GM10248 (cell line): ENCODE data around the gene AKAP13.

Experiments
- CTCF ChIA-PET: fragments of 300-600 bp; sonication (Branson Sonifier 250); formaldehyde crosslinking; extraction: SDS; loops from one replicate; lab custom pipeline; 2021; ENCODE audit warnings: antibody characterized with exemption; lab: Yijun Ruan, JAX
- POLR2A ChIA-PET: fragments of 350-650 bp; sonication (Branson Sonifier 250); formaldehyde crosslinking; extraction: SDS; loops from one replicate; lab custom pipeline; 2020; ENCODE audit warnings: antibody characterized with exemption; lab: Yijun Ruan, JAX
- DNase-seq: peaks from one replicate; pipeline ENCODE4 v3.0.0; 2012; ENCODE audit errors: extremely low spot score
- TF ChIP-seq, protein P1 (sequence below): IDR thresholded peaks from 2 replicates; pipeline ENCODE4 v1.5.1; 2012; ENCODE audit warnings: mild to moderate bottlenecking, low read depth; ENCODE audit errors: extremely low read depth, missing control alignments, control extremely low read depth

Gene AKAP13

DNA sequence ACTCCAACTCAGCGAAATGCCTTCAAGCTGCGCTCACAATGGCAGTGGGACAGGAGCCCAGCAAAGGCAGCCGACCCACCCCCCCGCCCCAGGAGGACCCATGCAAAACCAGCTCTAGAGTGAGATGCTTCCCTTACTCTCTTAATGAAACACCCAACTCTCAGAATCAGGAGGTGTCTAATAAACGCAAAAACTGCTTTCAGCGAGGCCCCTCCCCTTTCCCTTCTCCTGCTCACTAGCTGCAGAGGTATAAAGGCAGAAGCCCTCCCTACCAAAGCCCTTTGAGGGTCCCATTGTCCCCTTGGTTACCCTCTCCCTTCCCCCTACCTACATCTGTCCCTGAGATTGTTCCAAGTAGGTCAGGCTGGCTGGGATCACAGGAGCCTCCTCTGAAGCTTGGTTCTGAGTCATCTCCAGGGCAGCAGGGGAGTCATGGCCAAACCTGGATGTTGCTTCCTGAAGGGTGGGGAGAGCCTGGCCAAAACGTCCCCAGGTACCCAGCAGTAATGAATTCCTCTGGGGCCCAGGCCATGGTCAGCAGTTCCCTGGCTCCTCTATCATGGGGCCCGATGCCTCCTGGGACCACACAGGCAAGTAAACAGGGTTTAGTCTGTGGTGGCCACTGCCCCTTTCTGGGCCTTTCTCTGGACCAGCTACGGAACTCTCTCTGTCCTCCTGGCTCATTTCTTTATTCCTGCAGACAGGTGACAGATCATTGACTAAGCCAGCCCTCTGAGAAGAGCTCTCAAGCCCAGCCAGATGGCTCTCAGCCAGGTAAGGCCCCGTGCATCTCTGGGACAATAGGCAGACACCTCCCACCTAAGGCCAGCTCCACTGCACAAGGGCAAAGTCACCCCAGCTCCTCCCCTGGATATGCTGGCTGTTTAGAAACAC, 405.7 kb downstream of the AKAP13 start:
- TF ChIP-seq, protein P1, sequence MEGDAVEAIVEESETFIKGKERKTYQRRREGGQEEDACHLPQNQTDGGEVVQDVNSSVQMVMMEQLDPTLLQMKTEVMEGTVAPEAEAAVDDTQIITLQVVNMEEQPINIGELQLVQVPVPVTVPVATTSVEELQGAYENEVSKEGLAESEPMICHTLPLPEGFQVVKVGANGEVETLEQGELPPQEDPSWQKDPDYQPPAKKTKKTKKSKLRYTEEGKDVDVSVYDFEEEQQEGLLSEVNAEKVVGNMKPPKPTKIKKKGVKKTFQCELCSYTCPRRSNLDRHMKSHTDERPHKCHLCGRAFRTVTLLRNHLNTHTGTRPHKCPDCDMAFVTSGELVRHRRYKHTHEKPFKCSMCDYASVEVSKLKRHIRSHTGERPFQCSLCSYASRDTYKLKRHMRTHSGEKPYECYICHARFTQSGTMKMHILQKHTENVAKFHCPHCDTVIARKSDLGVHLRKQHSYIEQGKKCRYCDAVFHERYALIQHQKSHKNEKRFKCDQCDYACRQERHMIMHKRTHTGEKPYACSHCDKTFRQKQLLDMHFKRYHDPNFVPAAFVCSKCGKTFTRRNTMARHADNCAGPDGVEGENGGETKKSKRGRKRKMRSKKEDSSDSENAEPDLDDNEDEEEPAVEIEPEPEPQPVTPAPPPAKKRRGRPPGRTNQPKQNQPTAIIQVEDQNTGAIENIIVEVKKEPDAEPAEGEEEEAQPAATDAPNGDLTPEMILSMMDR: no peak
- POLR2A ChIA-PET: interaction anchor here (0.7 kb wide), 1 partner anchor 24 kb away, joined by 3 read pairs; no protein-coding TSS in a partner anchor
- CTCF ChIA-PET: interaction anchor here (1.2 to 1.5 kb wide), 2 partner anchors 33 to 55 kb away, joined by 3 read pairs; no protein-coding TSS in a partner anchor
- no peak for DNase-seq

DNA sequence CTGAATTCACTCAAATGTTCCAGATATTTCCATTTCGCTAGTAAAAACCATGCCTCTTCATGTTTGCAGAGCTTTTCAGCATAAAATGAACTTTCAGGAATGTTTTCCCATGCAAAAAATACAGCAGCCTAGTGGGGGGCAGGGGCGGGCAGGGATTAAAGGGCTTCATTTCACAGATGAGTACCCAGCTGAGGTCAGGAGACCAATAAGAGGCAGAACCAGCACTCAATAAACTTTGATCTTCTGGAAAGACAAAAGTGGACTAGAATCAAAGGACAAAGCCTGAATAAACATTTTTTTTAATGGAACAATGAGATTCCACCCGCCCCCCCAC, 406.3 kb downstream of the AKAP13 start:
- POLR2A ChIA-PET: no interaction called here
- DNase-seq: no peak
- TF ChIP-seq, protein P1: no peak
- CTCF ChIA-PET: interaction anchor here (1.2 to 1.5 kb wide), 2 partner anchors 34 to 54 kb away, joined by 3 read pairs; no protein-coding TSS in a partner anchor

DNA sequence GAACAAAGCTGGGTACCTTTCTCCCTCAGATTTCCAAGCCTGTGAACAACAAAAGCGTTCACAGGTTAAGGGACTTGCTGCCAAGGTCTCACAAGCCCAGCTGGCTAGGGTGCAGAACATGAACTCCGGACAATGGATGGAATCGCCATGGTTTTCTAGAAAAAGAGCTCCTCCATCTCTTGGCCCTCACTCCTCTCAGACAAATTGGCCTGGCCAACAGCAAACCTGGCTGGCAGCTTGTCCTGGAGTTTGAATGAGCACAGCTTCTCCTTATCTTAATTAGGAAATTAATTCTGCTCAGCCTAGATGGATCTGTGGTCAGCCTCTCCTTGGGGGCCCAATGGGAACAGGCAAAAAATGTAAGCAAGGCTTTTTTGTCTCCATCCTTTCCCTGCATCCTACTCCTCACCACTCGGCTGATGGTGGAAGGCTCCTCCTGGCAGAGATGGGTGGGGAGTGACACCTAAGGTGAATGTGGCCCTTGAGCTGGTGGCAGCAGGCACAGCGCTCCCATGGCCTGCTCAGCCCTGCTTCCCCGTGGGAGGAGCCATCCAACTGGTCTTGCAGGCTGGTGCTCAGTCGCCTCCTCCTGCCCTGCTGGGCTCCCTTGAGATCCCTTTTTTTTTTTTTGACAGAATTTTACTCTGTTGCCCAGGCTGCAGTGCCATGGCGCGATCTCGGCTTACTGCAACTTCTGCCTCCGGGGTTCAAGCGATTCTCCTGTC, 408.5 kb downstream of the AKAP13 start:
- POLR2A ChIA-PET: no interaction called here
- CTCF ChIA-PET: interaction anchor here (0.7 to 3.2 kb wide), 7 partner anchors 8 to 62 kb away, joined by 3 to 12 read pairs (median 3); no protein-coding TSS in a partner anchor
- TF ChIP-seq, protein P1: no peak
- DNase-seq: no peak

DNA sequence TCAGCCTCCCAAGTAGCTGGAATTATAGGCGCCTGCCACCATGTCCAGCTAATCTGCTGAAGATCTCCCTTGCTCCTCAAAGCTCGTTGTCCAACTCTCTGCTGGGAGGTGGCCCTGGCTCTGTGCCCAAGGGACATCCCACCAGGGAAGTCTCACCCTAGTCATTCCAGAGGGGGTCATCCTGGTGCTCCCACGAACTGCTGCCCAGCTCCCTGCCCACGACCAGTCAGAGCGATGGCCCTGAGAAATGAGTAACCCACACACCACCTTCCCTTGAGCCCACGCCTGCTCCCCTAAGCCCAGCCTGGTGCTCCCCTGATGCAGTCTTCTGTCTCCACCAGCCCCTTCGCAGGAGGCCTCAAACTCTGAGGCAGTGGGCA, 409.1 kb downstream of the AKAP13 start:
- ChIA-PET POLR2A (interaction anchor here (0.6 kb wide), 1 partner anchor 14 kb away, joined by 3 read pairs; no protein-coding TSS in a partner anchor), CTCF (interaction anchor here (1.1 to 3.2 kb wide), 3 partner anchors 10 to 60 kb away, joined by 3 to 12 read pairs (median 8); no protein-coding TSS in a partner anchor)
- DNase-seq: no peak
- TF ChIP-seq, protein P1: no peak

DNA sequence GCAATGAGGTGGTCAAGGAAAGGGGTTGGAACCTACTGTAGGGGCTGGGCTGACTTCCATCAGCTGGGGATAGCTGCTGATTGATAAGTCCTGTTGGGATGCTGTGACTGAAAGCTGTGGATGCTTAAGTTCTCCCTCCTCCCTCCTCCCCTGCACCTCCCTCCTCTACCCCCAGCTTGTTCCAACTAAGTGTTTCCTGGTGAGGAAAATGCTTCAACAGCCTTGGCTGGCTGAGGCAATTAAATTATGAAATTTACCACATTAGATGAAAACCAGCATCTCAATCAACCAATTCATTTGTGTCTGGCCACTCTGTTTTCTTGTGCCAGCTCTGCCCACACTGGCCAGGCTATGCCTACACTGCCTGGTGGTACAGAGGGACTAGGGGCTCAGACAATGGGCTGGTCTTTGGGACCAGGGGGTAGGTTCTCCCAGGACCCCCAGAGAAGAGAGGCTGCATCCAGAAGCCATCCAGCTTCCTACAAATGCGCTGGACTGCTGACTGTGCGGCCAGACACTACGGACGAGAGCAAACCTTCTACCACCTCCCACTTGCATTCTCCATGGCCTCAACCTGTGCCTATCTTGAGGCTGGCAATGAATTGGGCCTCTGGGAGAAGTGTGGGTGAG, 411.8 kb downstream of the AKAP13 start:
- TF ChIP-seq, protein P1: no peak
- CTCF ChIA-PET: interaction anchor here (3.2 kb wide), 1 partner anchor 13 kb away, joined by 12 read pairs; no protein-coding TSS in a partner anchor
- no peak for DNase-seq
- POLR2A ChIA-PET: no interaction called here
